IMR-90 (cell line): ENCODE results near the gene SLC9A3. TPM values are rescaled to one million over a fixed set of nuclear protein-coding genes. Genes with fewer than 3 reads are reported as not detected.

ENCODE experiments used
- ATAC-seq: fragments of 200-7000 bp; cut with Tn5 transposase; 2 replicates; pipeline ENCODE4 v1.9.1; 2020; ENCODE audit warnings: low read depth, mild to moderate bottlenecking, moderate library complexity
- BruUV-seq: library from RNA; stranded (reverse); fragments of 400-500 nt; replicated peaks from 2 replicates; lab custom pipeline; 2021; lab: Mats Ljungman, UMichigan
- CTCF ChIA-PET: fragments of 300-600 bp; formaldehyde crosslinking; extraction: SDS; loops from one replicate; lab custom pipeline; 2021; ENCODE audit warnings: antibody characterized with exemption; lab: Yijun Ruan, JAX
- POLR2A ChIA-PET: fragments of 300-600 bp; sonication (Branson Sonifier 250); formaldehyde crosslinking; loops from one replicate; lab custom pipeline; 2022; ENCODE audit warnings: antibody characterized with exemption; ENCODE audit not compliant: unreplicated experiment; lab: Charles Lee
- DNase-seq: peaks from one replicate; pipeline ENCODE4 v3.0.0; 2013
- H2AFZ ChIP-seq: replicated peaks from 2 replicates; pipeline ENCODE3; 2013; ENCODE audit warnings: low read length, mild to moderate bottlenecking; ENCODE audit not compliant: poor library complexity
- H2AK5ac ChIP-seq: 2 replicates; pipeline ENCODE4 v1.6.1; 2013; ENCODE audit warnings: low read depth, low read length, inconsistent platforms
- H2AK9ac ChIP-seq: replicated peaks from 2 replicates; pipeline ENCODE3; 2013; ENCODE audit warnings: mild to moderate bottlenecking, low read depth, low read length, moderate library complexity; ENCODE audit not compliant: poor library complexity
- H2BK120ac ChIP-seq: 2 replicates; pipeline ENCODE4 v1.6.1; 2013; ENCODE audit warnings: low read depth, low read length, inconsistent platforms
- H2BK15ac ChIP-seq: 3 replicates; pipeline ENCODE4 v1.6.1; 2013; ENCODE audit warnings: low read depth, low read length, inconsistent platforms
- H2BK20ac ChIP-seq: 2 replicates; pipeline ENCODE4 v1.6.1; 2013; ENCODE audit warnings: low read depth, mild to moderate bottlenecking, inconsistent platforms, low read length, moderate library complexity
- H2BK5ac ChIP-seq: 2 replicates; pipeline ENCODE4 v1.6.1; 2013; ENCODE audit warnings: mild to moderate bottlenecking, low read depth, low read length, inconsistent platforms; ENCODE audit not compliant: poor library complexity, severe bottlenecking
- H3K14ac ChIP-seq: replicated peaks from 2 replicates; pipeline ENCODE4 v1.6.1; 2013; ENCODE audit warnings: low read depth, low read length, inconsistent platforms
- H3K18ac ChIP-seq: 2 replicates; pipeline ENCODE4 v1.6.1; 2013; ENCODE audit warnings: low read depth, low read length, control low read depth
- H3K23ac ChIP-seq: 2 replicates; pipeline ENCODE4 v1.6.1; 2013; ENCODE audit warnings: low read depth, low read length, inconsistent platforms
- H3K27ac ChIP-seq: 2 replicates; pipeline ENCODE4 v1.5.1; 2013; ENCODE audit warnings: mild to moderate bottlenecking, control low read depth, low read length; ENCODE audit not compliant: insufficient read depth
- H3K27me3 ChIP-seq: 2 replicates; pipeline ENCODE4 v1.6.1; 2013; ENCODE audit warnings: low read length; ENCODE audit not compliant: control insufficient read depth, insufficient read depth
- H3K36me3 ChIP-seq: 2 replicates; pipeline ENCODE4 v1.6.1; 2013; ENCODE audit warnings: low read length, mixed read lengths; ENCODE audit not compliant: control insufficient read depth, insufficient read depth
- H3K4ac ChIP-seq: 2 replicates; pipeline ENCODE4 v1.6.1; 2013; ENCODE audit warnings: low read depth, low read length, inconsistent platforms
- H3K4me1 ChIP-seq: 2 replicates; pipeline ENCODE4 v1.6.1; 2013; ENCODE audit warnings: low read length, mixed read lengths; ENCODE audit not compliant: control insufficient read depth, insufficient read depth
- H3K4me2 ChIP-seq: 2 replicates; pipeline ENCODE4 v1.6.1; 2013; ENCODE audit warnings: low read depth, mild to moderate bottlenecking, control low read depth, low read length, moderate library complexity
- H3K4me3 ChIP-seq: 2 replicates; pipeline ENCODE4 v1.5.1; 2013; ENCODE audit warnings: low read depth, mild to moderate bottlenecking, control low read depth, low read length, moderate library complexity; ENCODE audit not compliant: insufficient read depth
- H3K56ac ChIP-seq: 2 replicates; pipeline ENCODE4 v1.6.1; 2013; ENCODE audit warnings: low read length, inconsistent platforms; ENCODE audit not compliant: insufficient read depth; ENCODE audit errors: extremely low read depth
- H3K79me1 ChIP-seq, 2 experiments: 2 replicates each; pipeline ENCODE4 v1.6.1; 2013; ENCODE audit warnings: low read length in 2 of 2, inconsistent platforms in 1 of 2, low read depth in 1 of 2
- H3K9ac ChIP-seq: 2 replicates; pipeline ENCODE4 v1.6.1; 2013; ENCODE audit warnings: low read depth, low read length, control low read depth
- H3K9me1 ChIP-seq: 2 replicates; pipeline ENCODE4 v1.6.1; 2013; ENCODE audit warnings: low read length, inconsistent platforms; ENCODE audit not compliant: insufficient read depth
- H3K9me3 ChIP-seq: 2 replicates; pipeline ENCODE4 v1.6.1; 2013; ENCODE audit warnings: low read length; ENCODE audit not compliant: control insufficient read depth, insufficient read depth
- H4K20me1 ChIP-seq: 2 replicates; pipeline ENCODE4 v1.6.1; 2013; ENCODE audit warnings: low read length, inconsistent platforms; ENCODE audit not compliant: insufficient read depth
- H4K5ac ChIP-seq: 2 replicates; pipeline ENCODE4 v1.6.1; 2013; ENCODE audit warnings: mild to moderate bottlenecking, low read depth, low read length, control low read depth
- H4K8ac ChIP-seq, 2 experiments: 2 replicates each; pipeline ENCODE4 v1.6.1; 2013; ENCODE audit warnings: low read depth in 2 of 2, low read length in 2 of 2, control low read depth in 1 of 2, inconsistent platforms in 1 of 2
- H4K91ac ChIP-seq: 2 replicates; pipeline ENCODE4 v1.6.1; 2013; ENCODE audit warnings: low read depth, low read length, inconsistent platforms; ENCODE audit not compliant: insufficient read depth
- ELK1 ChIP-seq: fragments of 150-350 bp; IDR thresholded peaks from 2 replicates; pipeline ENCODE4 v1.6.1; 2016; ENCODE audit warnings: low read depth, mild to moderate bottlenecking, low read length, moderate library complexity, borderline replicate concordance
- MAZ ChIP-seq: IDR thresholded peaks from 2 replicates; pipeline ENCODE4 v1.6.1; 2012; ENCODE audit warnings: low read depth, mild to moderate bottlenecking, low read length, improper control_type of control experiment, moderate library complexity, borderline replicate concordance
- NFE2L2 ChIP-seq: fragments of 150-350 bp; IDR thresholded peaks from 2 replicates; pipeline ENCODE4 v1.6.1; 2016; ENCODE audit warnings: low read depth, mild to moderate bottlenecking, low read length
- USF2 ChIP-seq: fragments of 150-350 bp; IDR thresholded peaks from 2 replicates; pipeline ENCODE4 v1.6.1; 2017; ENCODE audit warnings: mild to moderate bottlenecking, antibody characterized with exemption, low read length, low read depth
- WGBS, 2 experiments: methylation state at CpG; one replicate each; pipeline versions ENCODE4 v1.1.5 to v1.1.7; 2013; ENCODE audit warnings: missing lambda C conversion rate in 2 of 2; ENCODE audit not compliant: insufficient read length in 1 of 2; ENCODE audit errors: extremely low coverage in 2 of 2; 5-methylcytosine and 5-hydroxymethylcytosine counted together
- dilution Hi-C: fragments of 300-500 bp; cut with HindIII; formaldehyde crosslinking; loops from one replicate; pipeline ENCODE4 v1.14.3; 2018; ENCODE audit warnings: low sequenced_read_pairs; ENCODE audit not compliant: unreplicated experiment
- in situ Hi-C: fragments of 300-500 bp; cut with MboI; formaldehyde crosslinking; loops from 3 replicates; pipeline ENCODE4 v1.14.3; 2019; ENCODE audit warnings: low sequenced_read_pairs, inconsistent platforms, mixed read lengths
- intact Hi-C: fragments of 100-400 bp; cut with micrococcal nuclease; formaldehyde crosslinking; loops from 2 replicates; pipeline ENCODE4 v1.10.0; 2022
- polyA plus RNA-seq, 3 experiments: library from polyadenylated mRNA; depleted of rRNA; stranded (reverse); fragments of >200 nt; gene quantifications; 2 replicates each; pipeline ENCODE4 v1.2.3, GENCODE V29; 2012; ENCODE audit warnings: low replicate concordance in 1 of 3
- total RNA-seq: library from RNA; depleted of rRNA; stranded (reverse); fragments of >200 nt; gene quantifications from 2 replicates; pipeline ENCODE4 v1.2.3, GENCODE V29; 2012

Gene SLC9A3
- total and polyA plus RNA-seq, 2 of the 4 experiments (the other 2 are of a cell fraction): 0.72 to 1.5 TPM

- WGBS, 2 experiments: 83% methylated on average over 16 of the region's 16 CpGs; no CpG with 5 or more reads in 1 of the 2 experiments
- ATAC-seq (no peak), DNase-seq (no peak)
- Histone ChIP-seq H2BK15ac (no peak overlapping the region), H3K27ac (no peak overlapping the region), H3K18ac (no peak overlapping the region), H3K4me2 (no peak overlapping the region), H3K36me3 (no peaks in the 10 kb centered on the region), H3K9me1 (no peaks in the 10 kb centered on the region), H3K14ac (no peak overlapping the region), H4K5ac (no peak overlapping the region), H3K79me1 (no peaks in the 10 kb centered on the region), H3K9ac (no peak overlapping the region), H2BK120ac (no peak overlapping the region), H3K4ac (no peak overlapping the region), H4K8ac (no peak overlapping the region), H3K56ac (no peak overlapping the region), H3K27me3 (peaks cover 59% of the 10 kb centered on the region), H3K4me1 (no peaks in the 10 kb centered on the region; the same call in 1 of the 2 replicates), H3K4me3 (no peak overlapping the region), H3K23ac (no peak overlapping the region), H2AFZ (no peak overlapping the region), H2AK5ac (no peak overlapping the region), H4K91ac (no peak overlapping the region), H4K20me1 (no peaks in the 10 kb centered on the region), H2BK20ac (no peak overlapping the region), H3K9me3 (no peaks in the 10 kb centered on the region), H2BK5ac (no peak overlapping the region), H2AK9ac (no peak overlapping the region)
- in situ Hi-C loops: no loop called here
- dilution Hi-C loops: no loop called here
- POLR2A ChIA-PET: no interaction called here
- intact Hi-C loops: no loop called here
- no TSS peak for BruUV-seq
- CTCF ChIA-PET: no interaction called here
- TF ChIP-seq ELK1 (no peak), NFE2L2 (no peak), USF2 (no peak), MAZ (no peak)
These were observed 13.4 kb upstream of the SLC9A3 start for GRCh38 chr5:537621-538071.
